Immature natural killer cell (primary cell): ENCODE measurements around the gene GLT8D2. TPM values are rescaled to one million over a fixed set of nuclear protein-coding genes. Genes with fewer than 3 reads are reported as not detected.

ENCODE experiments used
- DNase-seq, 3 donors: peaks; one replicate each; pipeline ENCODE4 v3.0.0; 2022; ENCODE audit warnings: mixed read lengths in 1 of 3
- H3K27ac Mint-ChIP-seq, 6 donors: one replicate each; pipeline ENCODE4 v1.8.0; 2020; ENCODE audit warnings: mixed read lengths in 6 of 6, mild to moderate bottlenecking in 5 of 6, inconsistent platforms in 4 of 6, moderate library complexity in 3 of 6
- H3K27me3 Mint-ChIP-seq, 3 donors: one replicate each; pipeline ENCODE4 v1.8.0; 2020 to 2021; ENCODE audit warnings: low read depth in 3 of 3, mild to moderate bottlenecking in 3 of 3, mixed read lengths in 3 of 3, moderate library complexity in 3 of 3, inconsistent platforms in 1 of 3
- H3K36me3 Mint-ChIP-seq, 3 donors: one replicate each; pipeline ENCODE4 v1.8.0; 2020; ENCODE audit warnings: mixed read lengths in 3 of 3, inconsistent platforms in 2 of 3, mild to moderate bottlenecking in 2 of 3
- H3K4me1 Mint-ChIP-seq, 2 donors: one replicate each; pipeline ENCODE4 v1.8.0; 2020; ENCODE audit warnings: inconsistent platforms in 2 of 2, mild to moderate bottlenecking in 2 of 2, mixed read lengths in 2 of 2, moderate library complexity in 1 of 2
- H3K4me3 Mint-ChIP-seq, 5 donors: one replicate each; pipeline ENCODE4 v1.8.0; 2020; ENCODE audit warnings: mild to moderate bottlenecking in 5 of 5, mixed read lengths in 5 of 5, inconsistent platforms in 3 of 5, moderate library complexity in 3 of 5
- H3K9me3 Mint-ChIP-seq, 6 donors: one replicate each; pipeline ENCODE4 v1.8.0; 2020; ENCODE audit warnings: mild to moderate bottlenecking in 6 of 6, mixed read lengths in 6 of 6, inconsistent platforms in 4 of 6, moderate library complexity in 3 of 6
- polyA plus RNA-seq, 3 donors: library from polyadenylated mRNA; unstranded; fragments of 300-500 nt; fragmentation: Illumina TruSeq; gene quantifications; one replicate each; pipeline ENCODE4 v1.2.3, GENCODE V29; 2021

The GLT8D2 gene
- polyA plus RNA-seq, 3 donors from 2014 or later = 0.28 TPM; not detected in 2

- Mint-ChIP-seq H3K4me1 (no peaks in the 10 kb centered on the region), H3K36me3 (no peaks in the 10 kb centered on the region), H3K4me3 (no peak overlapping the region), H3K9me3 (peaks cover 0 to 3% (median 0%) of the 10 kb centered on the region in 6 donors), H3K27ac (no peak overlapping the region), H3K27me3 (peaks cover 0 to 6% (median 4%) of the 10 kb centered on the region in 3 donors)
- DNase-seq = no peak
These were observed 39.9 kb downstream of the GLT8D2 start for GRCh38 chr12:104010121-104010520.

GRCh38 chr12:104006929-104007328, 43.1 kb downstream of the GLT8D2 start:
- Mint-ChIP-seq H3K27me3 (peaks cover 0 to 8% (median 2%) of the 10 kb centered on the region in 3 donors), H3K4me1 (no peaks in the 10 kb centered on the region), H3K4me3 (no peak overlapping the region), H3K9me3 (peaks cover 0 to 3% (median 0%) of the 10 kb centered on the region in 6 donors), H3K27ac (no peak overlapping the region), H3K36me3 (no peaks in the 10 kb centered on the region)
- no peak for DNase-seq

GRCh38 chr12:104003596-104003995, 46.4 kb downstream of the GLT8D2 start:
- Mint-ChIP-seq H3K4me3 (no peak overlapping the region), H3K27me3 (peaks cover 0 to 24% (median 2%) of the 10 kb centered on the region in 3 donors), H3K9me3 (peaks cover 0 to 3% (median 0%) of the 10 kb centered on the region in 6 donors), H3K36me3 (no peaks in the 10 kb centered on the region), H3K4me1 (no peaks in the 10 kb centered on the region), H3K27ac (no peak overlapping the region)
- no peak for DNase-seq

- Mint-ChIP-seq H3K4me3 (no peak overlapping the region), H3K9me3 (peaks cover 0 to 3% (median 0%) of the 10 kb centered on the region in 6 donors), H3K27me3 (peaks cover 0 to 24% (median 2%) of the 10 kb centered on the region in 3 donors), H3K27ac (no peak overlapping the region), H3K4me1 (no peaks in the 10 kb centered on the region), H3K36me3 (no peaks in the 10 kb centered on the region)
- no peak for DNase-seq
These were observed 47.3 kb downstream of the GLT8D2 start for GRCh38 chr12:104002686-104003085.

GRCh38 chr12:104000807-104001434, 49.1 kb downstream of the GLT8D2 start:
- Mint-ChIP-seq H3K36me3 (no peaks in the 10 kb centered on the region), H3K27me3 (peaks cover 0 to 23% (median 5%) of the 10 kb centered on the region in 3 donors), H3K4me1 (no peaks in the 10 kb centered on the region), H3K4me3 (no peak overlapping the region), H3K9me3 (no peaks in the 10 kb centered on the region), H3K27ac (no peak overlapping the region)
- DNase-seq = no peak

GRCh38 chr12:103998976-103999375, 51.0 kb downstream of the GLT8D2 start:
- Mint-ChIP-seq H3K4me1 (no peaks in the 10 kb centered on the region), H3K27me3 (peaks cover 0 to 24% (median 3%) of the 10 kb centered on the region in 3 donors), H3K36me3 (no peaks in the 10 kb centered on the region), H3K4me3 (no peak overlapping the region), H3K27ac (no peak overlapping the region), H3K9me3 (no peaks in the 10 kb centered on the region)
- DNase-seq = no peak

- no peak for DNase-seq
- H3K4me3 Mint-ChIP-seq = no peak overlapping the region
- H3K4me1 Mint-ChIP-seq = no peaks in the 10 kb centered on the region
- H3K27me3 Mint-ChIP-seq = peaks cover 0 to 22% (median 3%) of the 10 kb centered on the region in 3 donors
- no peaks in the 10 kb centered on the region for H3K9me3 Mint-ChIP-seq
- no peaks in the 10 kb centered on the region for H3K36me3 Mint-ChIP-seq
- H3K27ac Mint-ChIP-seq = no peak overlapping the region
These were observed 52.6 kb downstream of the GLT8D2 start for GRCh38 chr12:103997286-103997900.

- H3K27ac Mint-ChIP-seq = no peak overlapping the region
- H3K9me3 Mint-ChIP-seq = no peaks in the 10 kb centered on the region
- no peak for DNase-seq
- H3K27me3 Mint-ChIP-seq = peaks cover 0 to 22% (median 3%) of the 10 kb centered on the region in 3 donors
- no peak overlapping the region for H3K4me3 Mint-ChIP-seq
- H3K4me1 Mint-ChIP-seq = no peaks in the 10 kb centered on the region
- peaks cover 0 to under 1% (median 0%) of the 10 kb centered on the region in 3 donors for H3K36me3 Mint-ChIP-seq
These were observed 53.4 kb downstream of the GLT8D2 start for GRCh38 chr12:103996595-103996994.

- no peak for DNase-seq
- Mint-ChIP-seq H3K27ac (no peak overlapping the region), H3K4me1 (no peaks in the 10 kb centered on the region), H3K36me3 (peaks cover 0 to 8% (median 1%) of the 10 kb centered on the region in 3 donors), H3K27me3 (peaks cover 0 to 10% (median 3%) of the 10 kb centered on the region in 3 donors), H3K4me3 (no peak overlapping the region), H3K9me3 (no peaks in the 10 kb centered on the region)
These were observed 55.8 kb downstream of the GLT8D2 start for GRCh38 chr12:103994235-103994634.

GRCh38 chr12:103986829-103987228, 63.2 kb downstream of the GLT8D2 start:
- no peaks in the 10 kb centered on the region for H3K9me3 Mint-ChIP-seq

GRCh38 chr12:103978384-103978982, 71.5 kb downstream of the GLT8D2 start:
- no peak for DNase-seq
- no peaks in the 10 kb centered on the region for H3K9me3 Mint-ChIP-seq
- peaks cover 0 to 2% (median 0%) of the 10 kb centered on the region in 3 donors for H3K27me3 Mint-ChIP-seq
- peaks cover 15 to 48% of the 10 kb centered on the region in 2 donors for H3K4me1 Mint-ChIP-seq
- peak overlapping the region in 2 of 6 donors; percentile 19 to 36 for H3K27ac Mint-ChIP-seq
- H3K4me3 Mint-ChIP-seq = no peak overlapping the region
- H3K36me3 Mint-ChIP-seq = peaks cover 4 to 37% (median 14%) of the 10 kb centered on the region in 3 donors

More at GRCh38 chr12:103986829-103987228, 63.2 kb downstream of the GLT8D2 start:
- Mint-ChIP-seq H3K4me3 (no peak overlapping the region), H3K4me1 (no peaks in the 10 kb centered on the region), H3K36me3 (peaks cover 16 to 32% (median 22%) of the 10 kb centered on the region in 3 donors), H3K27me3 (no peaks in the 10 kb centered on the region), H3K27ac (no peak overlapping the region)
- DNase-seq = no peak

- H3K4me1 Mint-ChIP-seq = peaks cover 28 to 66% of the 10 kb centered on the region in 2 donors
- peaks cover 0 to 17% (median 10%) of the 10 kb centered on the region in 3 donors for H3K36me3 Mint-ChIP-seq
- H3K27ac Mint-ChIP-seq = peak overlapping the region in 2 of 6 donors; percentile 24 to 37
These were observed 74.6 kb downstream of the GLT8D2 start for GRCh38 chr12:103975368-103975767.

GRCh38 chr12:103973909-103974308, 76.1 kb downstream of the GLT8D2 start:
- no peak overlapping the region for H3K4me3 Mint-ChIP-seq
- H3K4me1 Mint-ChIP-seq = peaks cover 31 to 76% of the 10 kb centered on the region in 2 donors
- H3K27ac Mint-ChIP-seq = peak overlapping the region in 1 of 6 donors; percentile 39
- H3K27me3 Mint-ChIP-seq = peaks cover 0 to 2% (median 2%) of the 10 kb centered on the region in 3 donors
- no peaks in the 10 kb centered on the region for H3K9me3 Mint-ChIP-seq
- no peak for DNase-seq
- peaks cover 0 to 7% (median 5%) of the 10 kb centered on the region in 3 donors for H3K36me3 Mint-ChIP-seq

More at GRCh38 chr12:103975368-103975767, 74.6 kb downstream of the GLT8D2 start:
- H3K4me3 Mint-ChIP-seq = no peak overlapping the region
- no peaks in the 10 kb centered on the region for H3K9me3 Mint-ChIP-seq
- no peak for DNase-seq
- peaks cover 0 to 2% (median 2%) of the 10 kb centered on the region in 3 donors for H3K27me3 Mint-ChIP-seq

GRCh38 chr12:103969391-103969790, 80.6 kb downstream of the GLT8D2 start:
- Mint-ChIP-seq H3K27me3 (peaks cover 5 to 11% (median 5%) of the 10 kb centered on the region in 3 donors), H3K4me1 (peaks cover 56 to 78% of the 10 kb centered on the region in 2 donors), H3K27ac (peak overlapping the region in 1 of 6 donors; percentile 12), H3K9me3 (no peaks in the 10 kb centered on the region), H3K4me3 (no peak overlapping the region), H3K36me3 (no peaks in the 10 kb centered on the region)
- no peak for DNase-seq
